NCI-H2227 treated with DMSO at 0.1 percent for 48 hours (cell line): ENCODE measurements around the gene LONRF2.
A peak's percentile ranks its signal among the peaks of the same experiment; 100 is the strongest.
"Not testable (repeated sequence)": the region's sequence is repeated elsewhere in the genome, so short reads cannot be mapped to it uniquely, and the experiment has no call there.

Experiments
- DNase-seq: peaks from one replicate; lab custom pipeline; 2025; lab: John Stamatoyannopoulos, UW

LONRF2 gene

GRCh38 chr2:100253786-100254185 is 68.5 kb downstream of the LONRF2 start:
- no peak for DNase-seq

DNA sequence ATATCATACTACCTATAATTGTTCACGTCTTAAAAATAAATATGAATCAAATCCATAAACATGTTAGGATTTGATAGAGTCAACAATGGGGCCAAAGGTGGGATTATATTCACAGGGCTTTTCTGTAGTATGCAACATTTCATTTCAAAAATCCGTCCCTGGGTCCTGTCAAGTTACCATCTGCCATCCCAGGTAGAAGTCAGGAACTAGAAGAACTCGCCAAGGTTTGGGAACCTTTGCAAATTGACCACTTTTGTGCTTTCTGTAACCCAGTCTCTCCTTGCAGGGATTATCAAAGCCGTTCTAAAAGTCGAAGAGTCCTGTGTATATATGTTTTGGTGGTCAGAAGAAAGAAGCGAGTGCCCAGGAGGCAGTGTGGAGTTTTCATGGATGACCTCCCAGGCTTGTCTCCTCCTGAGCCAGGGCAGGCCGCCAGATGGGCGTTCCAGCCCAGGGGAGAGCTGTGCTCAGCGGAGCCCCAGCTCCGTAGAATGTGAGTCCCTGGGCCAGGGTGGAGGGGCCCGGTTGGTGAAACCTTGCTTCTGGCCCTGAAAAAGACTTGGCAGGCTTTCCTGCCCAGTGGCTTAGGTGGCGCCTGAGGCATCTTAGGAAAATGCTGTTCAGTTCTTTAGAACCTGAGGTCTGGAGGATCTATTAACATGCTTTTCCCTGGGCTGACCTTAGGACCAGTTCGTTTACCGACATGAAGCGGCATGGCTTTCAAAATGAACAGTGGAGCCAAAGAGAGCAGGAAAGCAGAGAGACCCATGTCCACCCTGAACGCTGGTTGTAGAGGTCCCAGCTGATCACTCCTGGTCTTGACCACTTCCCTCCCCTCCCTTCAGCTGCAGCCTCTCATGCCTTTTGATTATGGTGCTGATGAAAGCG is 69.2 kb downstream of the LONRF2 start:
- no peak for DNase-seq

DNA sequence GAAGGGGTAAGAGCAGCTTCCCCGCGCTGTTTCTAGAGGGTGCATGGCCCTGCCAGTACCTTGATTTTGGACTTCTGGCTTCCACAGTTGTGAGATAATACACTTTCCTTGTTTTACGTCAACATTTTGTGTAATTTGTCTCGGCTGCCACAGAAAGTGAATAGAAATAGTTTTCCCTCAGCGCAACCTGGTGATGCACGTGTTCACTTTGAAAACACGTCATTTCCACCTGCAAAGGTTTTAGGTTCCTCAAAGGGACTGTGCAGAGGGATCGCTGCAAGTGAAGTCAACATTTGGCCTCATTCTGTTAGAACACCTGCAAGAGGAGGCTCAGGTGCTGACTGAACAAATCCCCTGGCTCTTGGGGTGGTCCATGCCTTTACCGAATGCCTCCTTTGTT is 71.7 kb downstream of the LONRF2 start:
- DNase-seq = no peak

DNA sequence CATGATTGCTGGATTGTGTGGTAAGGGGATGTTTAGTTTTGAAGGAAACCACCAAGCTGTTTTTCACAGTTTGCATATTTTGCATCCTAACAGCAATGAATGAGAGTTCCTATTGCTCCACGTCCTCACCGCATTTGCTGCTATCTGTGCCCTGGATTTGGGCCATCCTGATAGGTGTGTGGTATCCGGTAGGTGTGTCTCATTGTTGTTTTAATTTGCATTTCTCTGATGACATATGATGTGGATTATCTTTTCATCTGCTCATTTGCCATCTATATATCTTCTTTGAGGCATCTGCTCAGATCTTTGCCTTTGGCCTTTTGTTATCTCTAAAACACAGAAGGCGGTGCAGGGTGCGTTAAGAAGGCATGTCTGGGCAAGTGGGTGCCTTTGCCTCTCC is 73.3 kb downstream of the LONRF2 start:
- no peak for DNase-seq

DNA sequence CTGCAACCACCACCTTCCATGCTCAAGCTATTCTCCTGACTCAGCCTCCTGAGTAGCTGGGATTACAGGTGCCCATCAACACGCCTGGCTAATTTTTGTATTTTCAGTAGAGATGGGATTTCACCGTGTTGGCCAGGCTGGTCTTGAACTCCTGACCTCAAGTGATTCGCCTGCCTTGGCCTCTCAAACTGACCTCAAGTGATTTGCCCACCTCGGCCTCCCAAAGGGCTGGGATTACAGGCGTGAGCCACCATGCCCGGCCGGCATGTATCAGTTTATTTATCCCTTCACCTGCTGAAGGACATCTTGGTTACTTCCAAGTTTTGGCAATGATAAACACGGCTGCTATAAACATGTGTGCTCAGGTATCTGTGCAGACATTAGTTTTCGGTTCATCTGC is 73.7 kb downstream of the LONRF2 start:
- DNase-seq = not testable (repeated sequence)

GRCh38 chr2:100248044-100248330 is 74.3 kb downstream of the LONRF2 start:
- no peak for DNase-seq

GRCh38 chr2:100247256-100248043 is 74.9 kb downstream of the LONRF2 start:
- DNase-seq = no peak

DNA sequence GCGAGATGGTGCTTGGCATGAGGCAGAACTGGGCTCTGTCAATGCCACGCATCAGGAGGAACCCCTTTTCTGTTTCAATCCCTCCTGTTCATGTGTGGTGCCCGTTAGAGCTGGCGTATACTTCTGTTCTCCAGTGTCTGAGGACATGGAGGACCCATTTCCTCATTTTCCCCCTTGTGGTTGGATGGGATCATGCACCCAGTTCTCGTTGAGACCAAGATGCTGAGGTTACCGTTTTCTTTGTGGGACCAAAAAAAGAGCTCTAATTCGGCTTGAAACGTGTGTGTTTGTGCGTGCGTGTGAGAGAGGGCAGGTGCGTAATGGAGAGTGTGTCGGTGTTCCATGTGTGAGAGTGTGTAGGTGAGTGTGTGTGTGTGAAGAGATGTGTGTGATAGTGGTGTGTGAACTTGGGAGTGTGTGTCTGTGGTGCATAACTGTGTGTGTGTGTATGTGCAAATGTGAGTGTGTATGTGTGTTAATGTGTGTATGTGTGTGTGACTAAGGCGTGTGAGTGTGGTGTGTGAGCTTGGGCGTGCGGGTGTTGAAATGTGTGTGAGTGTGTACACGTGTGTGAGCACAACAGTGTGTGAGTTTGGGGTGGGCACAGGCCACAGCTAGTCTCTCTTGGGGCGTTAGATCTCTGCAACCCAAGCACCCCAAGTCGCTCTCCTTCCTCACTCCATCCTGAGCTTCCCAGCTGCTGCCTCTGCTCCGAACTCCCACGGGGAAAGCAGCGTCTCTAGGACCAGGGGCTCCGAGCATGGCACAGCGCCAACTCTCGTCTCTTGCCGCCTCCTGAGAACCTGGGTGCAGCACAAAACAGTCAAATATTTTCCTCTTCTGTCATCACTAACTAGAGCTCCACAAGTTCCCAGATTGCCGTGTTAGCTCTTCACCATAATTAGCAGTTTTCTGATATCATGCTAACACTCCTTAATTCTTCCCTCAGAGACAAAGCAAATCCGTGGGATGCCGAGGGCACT is 75.8 kb downstream of the LONRF2 start:
- no peak for DNase-seq

- DNase-seq = no peak
These were observed 76.6 kb downstream of the LONRF2 start for GRCh38 chr2:100245681-100246080.

DNA sequence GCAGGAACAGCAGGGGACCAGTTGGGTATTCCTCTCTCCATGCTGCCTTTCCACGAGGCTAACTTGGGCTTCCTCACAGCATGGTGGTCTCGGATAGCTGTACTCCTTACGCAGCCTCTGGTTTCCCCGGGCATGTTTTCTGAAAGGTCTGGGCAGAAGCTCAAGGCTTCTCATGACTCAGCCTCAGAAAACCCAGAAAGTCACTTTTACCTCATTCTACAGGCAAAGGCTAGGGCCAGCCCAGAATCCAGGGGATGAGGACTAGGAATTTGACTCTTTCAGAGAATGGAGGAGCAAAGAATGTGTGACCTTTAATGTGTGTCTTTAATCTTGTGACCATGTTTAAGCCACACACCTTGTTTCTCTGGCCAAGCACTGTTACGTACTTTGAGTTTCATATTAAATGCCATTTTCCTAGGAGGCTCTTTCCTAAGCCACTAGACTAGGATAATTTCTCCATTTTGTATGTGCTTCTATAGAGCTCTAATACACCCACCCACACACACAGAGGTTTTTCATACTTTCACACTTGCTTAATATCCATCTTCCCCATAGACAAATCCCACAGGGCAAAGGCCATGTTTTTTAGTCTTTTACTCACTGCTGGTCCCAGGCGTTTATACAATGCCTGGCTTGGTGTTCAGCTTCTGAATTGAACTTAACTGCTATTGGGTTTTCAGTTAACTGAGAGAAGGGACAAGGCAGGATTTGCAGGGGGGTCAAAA is 77.3 kb downstream of the LONRF2 start:
- DNase-seq = no peak

DNA sequence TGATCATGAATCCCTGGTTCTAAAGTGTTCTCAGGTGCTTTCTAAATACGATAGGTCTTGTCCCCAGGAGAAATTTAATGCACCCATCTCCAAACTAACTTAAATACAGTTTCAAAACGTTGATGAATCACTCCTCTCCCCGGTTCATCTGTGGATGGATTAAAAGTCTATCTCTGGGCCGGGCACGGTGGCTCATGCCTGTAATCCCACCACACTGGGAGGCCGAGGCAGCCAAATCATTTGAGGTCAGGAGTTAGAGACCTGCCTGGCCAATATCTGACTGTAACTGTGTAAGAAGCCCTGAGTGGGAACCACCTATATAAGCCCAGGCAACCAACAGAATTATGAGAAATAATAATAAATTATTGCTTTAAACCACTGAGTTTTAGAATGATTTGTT is 78.7 kb downstream of the LONRF2 start:
- no peak for DNase-seq

- DNase-seq = peak; percentile 15
These were observed 79.2 kb downstream of the LONRF2 start for GRCh38 chr2:100242891-100243619.

GRCh38 chr2:100242476-100242875 is 79.8 kb downstream of the LONRF2 start:
- DNase-seq = no peak

DNA sequence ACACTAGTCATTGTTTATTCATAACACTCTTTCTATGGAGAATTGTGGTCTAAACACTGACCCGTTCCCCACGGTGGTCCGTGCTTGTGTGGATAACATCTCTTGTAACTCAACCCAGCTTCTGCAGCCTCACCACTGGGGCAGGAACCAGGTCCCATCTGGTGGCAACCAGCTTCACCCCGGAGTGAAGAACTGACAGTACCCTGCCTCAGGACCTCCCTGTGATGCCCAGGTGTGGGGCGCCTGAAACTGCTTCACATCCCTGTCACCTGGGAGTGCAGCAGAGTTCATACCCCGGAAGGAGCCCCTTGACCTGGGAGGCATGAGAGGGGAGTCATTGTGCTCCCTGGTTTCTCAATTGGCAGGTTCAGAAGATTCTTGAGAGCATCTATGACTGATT is 81.1 kb downstream of the LONRF2 start:
- no peak for DNase-seq

- no peak for DNase-seq
These were observed 81.9 kb downstream of the LONRF2 start for GRCh38 chr2:100240386-100240785.

DNA sequence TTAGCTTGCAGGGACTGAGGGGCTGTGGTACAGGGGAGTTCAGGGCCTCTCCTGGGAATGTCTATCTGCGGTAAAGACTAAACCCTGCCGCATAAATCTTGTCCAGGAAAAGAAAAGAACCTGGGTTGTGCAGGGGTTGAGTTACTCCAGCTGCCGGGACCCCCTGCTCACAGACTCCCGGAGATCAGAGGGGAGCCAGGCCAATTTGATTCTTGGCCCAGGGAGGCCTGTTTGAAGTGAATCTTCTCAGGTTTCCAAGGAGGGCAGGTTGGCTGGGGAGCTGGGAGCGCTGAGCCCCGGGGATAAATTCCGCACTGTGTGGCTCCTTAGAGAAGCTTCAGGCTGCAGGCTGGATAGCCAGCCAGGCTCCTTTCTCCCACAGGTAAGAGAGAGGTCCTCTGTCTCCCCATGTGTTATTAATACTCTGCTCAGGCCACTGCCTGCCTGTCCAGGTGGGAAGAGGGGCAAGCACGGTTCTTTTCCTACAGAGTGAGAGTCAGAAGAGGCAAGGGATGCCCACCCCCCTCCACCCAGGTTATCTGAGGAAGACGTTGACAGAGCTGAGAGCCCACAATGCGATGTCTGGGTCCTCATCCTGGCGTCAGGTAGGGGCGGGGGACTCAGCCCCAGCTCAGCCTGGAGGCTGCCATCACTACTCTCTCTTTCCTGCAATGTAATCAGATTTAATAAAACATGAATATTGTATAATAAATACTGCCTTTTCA is 82.7 kb downstream of the LONRF2 start:
- DNase-seq = no peak

DNA sequence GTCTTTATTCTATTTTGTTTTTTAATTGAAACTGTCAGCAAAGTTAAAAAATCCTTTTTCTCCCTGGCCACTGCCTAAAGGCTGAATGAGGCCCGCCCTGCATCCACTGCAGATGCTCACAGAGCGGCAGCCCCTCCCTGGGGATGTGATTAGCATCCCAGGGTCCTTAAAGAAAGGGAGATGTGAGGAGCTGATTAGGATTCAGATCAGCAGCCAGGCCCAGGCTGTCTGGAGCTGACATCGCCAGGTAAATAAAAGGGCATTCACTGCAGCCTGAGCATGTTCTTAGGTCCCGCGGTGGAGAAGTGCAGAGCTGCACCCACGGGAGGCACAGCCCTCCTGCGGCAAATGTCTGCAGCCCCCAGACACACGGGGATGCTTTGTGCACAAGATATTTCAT is 83.8 kb downstream of the LONRF2 start:
- no peak for DNase-seq

GRCh38 chr2:100237770-100238169 is 84.5 kb downstream of the LONRF2 start:
- no peak for DNase-seq

DNA sequence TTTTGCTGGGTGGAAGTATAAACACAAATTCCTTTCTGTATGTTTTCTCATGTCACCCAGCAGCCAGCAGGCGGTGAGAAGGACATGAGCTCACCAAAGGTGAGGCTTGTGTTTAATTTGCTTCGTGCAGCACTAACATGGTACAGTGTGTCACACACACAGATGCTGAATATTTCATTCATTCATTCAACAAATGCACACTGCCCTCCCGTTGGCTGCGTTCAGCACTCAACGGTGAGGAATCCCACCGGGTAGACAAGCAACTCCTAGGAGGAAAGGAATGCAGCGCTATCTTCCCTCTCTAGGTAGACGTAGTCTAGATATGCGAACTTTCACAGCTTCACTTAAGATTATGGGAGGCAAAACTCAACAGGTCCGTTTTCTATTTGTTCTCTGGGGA is 85.1 kb downstream of the LONRF2 start:
- no peak for DNase-seq

- no peak for DNase-seq
These were observed 86.1 kb downstream of the LONRF2 start for GRCh38 chr2:100236166-100236565.
